Measurements from ENCODE around the gene EMC10.

EMC10 gene

GRCh38 chr19:50478901-50479715 is 2.8 kb downstream of the EMC10 start:
- peak; percentile 31 for TF ChIP-seq CTCF (IDR thresholded peaks at IDR 0.05; ENCODE audit: poor library complexity, severe bottlenecking)
- Histone ChIP-seq H3K4me3 (ENCODE audit: severe bottlenecking) (no peak overlapping the region), H3K4me1 (ENCODE audit: insufficient read depth, poor library complexity, severe bottlenecking) (no peaks in the 10 kb centered on the region), H3K27ac (ENCODE audit: poor library complexity, severe bottlenecking) (no peak overlapping the region), H3K36me3 (ENCODE audit: low read depth) (peaks cover 14% of the 10 kb centered on the region), H3K9me3 (ENCODE audit: severe bottlenecking) (no peaks in the 10 kb centered on the region), H3K27me3 (ENCODE audit: insufficient read depth, poor library complexity, severe bottlenecking) (no peaks in the 10 kb centered on the region)
- DNase-seq (ENCODE audit: low spot score) (no peak), ATAC-seq (ENCODE audit: low read depth) (no peak)

- DNase-seq (ENCODE audit: low spot score) (no peak), ATAC-seq (ENCODE audit: low read depth) (no peak)
- Histone ChIP-seq H3K4me3 (ENCODE audit: severe bottlenecking) (no peak overlapping the region), H3K9me3 (ENCODE audit: severe bottlenecking) (no peaks in the 10 kb centered on the region), H3K36me3 (ENCODE audit: low read depth) (peaks cover 14% of the 10 kb centered on the region), H3K27me3 (ENCODE audit: insufficient read depth, poor library complexity, severe bottlenecking) (no peaks in the 10 kb centered on the region), H3K4me1 (ENCODE audit: insufficient read depth, poor library complexity, severe bottlenecking) (no peaks in the 10 kb centered on the region), H3K27ac (ENCODE audit: poor library complexity, severe bottlenecking) (no peak overlapping the region)
- TF ChIP-seq CTCF (IDR thresholded peaks at IDR 0.05; ENCODE audit: poor library complexity, severe bottlenecking) = no peak
These were observed 3.5 kb downstream of the EMC10 start for GRCh38 chr19:50479761-50480251.

GRCh38 chr19:50480281-50481111 is 4.2 kb downstream of the EMC10 start:
- no peaks in the 10 kb centered on the region for H3K9me3 ChIP-seq (ENCODE audit: severe bottlenecking)
- no peak for TF ChIP-seq CTCF (IDR thresholded peaks at IDR 0.05; ENCODE audit: poor library complexity, severe bottlenecking)
- H3K36me3 ChIP-seq (ENCODE audit: low read depth) = peaks cover 14% of the 10 kb centered on the region
- no peak overlapping the region for H3K4me3 ChIP-seq (ENCODE audit: severe bottlenecking)
- ATAC-seq (ENCODE audit: low read depth) = no peak
- no peaks in the 10 kb centered on the region for H3K27me3 ChIP-seq (ENCODE audit: insufficient read depth, poor library complexity, severe bottlenecking)
- no peaks in the 10 kb centered on the region for H3K4me1 ChIP-seq (ENCODE audit: insufficient read depth, poor library complexity, severe bottlenecking)
- no peak for DNase-seq (ENCODE audit: low spot score)
- H3K27ac ChIP-seq (ENCODE audit: poor library complexity, severe bottlenecking) = no peak overlapping the region

- no peak overlapping the region for H3K27ac ChIP-seq (ENCODE audit: poor library complexity, severe bottlenecking)
- DNase-seq (ENCODE audit: low spot score) (no peak), ATAC-seq (ENCODE audit: low read depth) (no peak)
- H3K27me3 ChIP-seq (ENCODE audit: insufficient read depth, poor library complexity, severe bottlenecking) = no peaks in the 10 kb centered on the region
- no peak for TF ChIP-seq CTCF (IDR thresholded peaks at IDR 0.05; ENCODE audit: poor library complexity, severe bottlenecking)
- no peaks in the 10 kb centered on the region for H3K9me3 ChIP-seq (ENCODE audit: severe bottlenecking)
- no peak overlapping the region for H3K4me3 ChIP-seq (ENCODE audit: severe bottlenecking)
- H3K36me3 ChIP-seq (ENCODE audit: low read depth) = peaks cover 14% of the 10 kb centered on the region
- H3K4me1 ChIP-seq (ENCODE audit: insufficient read depth, poor library complexity, severe bottlenecking) = no peaks in the 10 kb centered on the region
These were observed 5.2 kb downstream of the EMC10 start for GRCh38 chr19:50481351-50482149.

All from RWPE2 (cell line).